ENCODE data around the gene CSF1.

- TF ChIP-seq CTCF (conservative IDR thresholded peaks at IDR 0.05) (no peak), ZFX (IDR thresholded peaks at IDR 0.05) (no peak)
These were observed 8.7 kb downstream of the CSF1 start for GRCh38 chr1:109919303-109919702.
